HL-60 (cell line): ENCODE data around the gene TSPAN17.

Source experiments
- DNase-seq, 2 experiments: peaks; one replicate each; pipeline ENCODE4 v3.0.0-alpha.2; 2010 to 2020; ENCODE audit warnings: low read depth in 1 of 2, low spot score in 1 of 2
- H3K27ac ChIP-seq: fragments of 250-450 bp; sonication (Bioruptor Pico); replicated peaks from 2 replicates; pipeline ENCODE4 v1.5.1; 2020; ENCODE audit warnings: mild to moderate bottlenecking, moderate library complexity
- H3K27me3 ChIP-seq: fragments of 250-450 bp; sonication (Bioruptor Pico); 2 replicates; pipeline ENCODE4 v1.5.1; 2021; ENCODE audit warnings: mild to moderate bottlenecking, moderate library complexity; ENCODE audit not compliant: insufficient read depth, poor library complexity, severe bottlenecking
- H3K4me3 ChIP-seq: replicated peaks from 2 replicates; pipeline ENCODE4 v1.5.1; 2011; ENCODE audit warnings: mild to moderate bottlenecking, control low read depth, low read length; ENCODE audit not compliant: insufficient read depth
- GABPA ChIP-seq: IDR thresholded peaks from 2 replicates; pipeline ENCODE4 v1.6.1; 2012; ENCODE audit warnings: low read depth
- POLR2AphosphoS5 ChIP-seq: IDR thresholded peaks from 2 replicates; pipeline ENCODE4 v1.6.1; 2012; ENCODE audit warnings: low read depth
- SPI1 ChIP-seq: IDR thresholded peaks from 2 replicates; pipeline ENCODE4 v1.6.1; 2012; ENCODE audit warnings: low read depth, mild to moderate bottlenecking, borderline replicate concordance
- TF ChIP-seq, protein P1 (sequence below): IDR thresholded peaks from one replicate; pipeline ENCODE4 v1.5.1; 2011; ENCODE audit warnings: low read length, control low read depth, inconsistent platforms; ENCODE audit not compliant: insufficient read depth
- TF ChIP-seq, protein P2 (sequence below): IDR thresholded peaks from 2 replicates; pipeline ENCODE4 v1.6.1; 2012; ENCODE audit warnings: low read depth; ENCODE audit not compliant: insufficient replicate concordance

TSPAN17 gene

GRCh38 chr5:176690911-176691310 lies 43.6 kb downstream of the TSPAN17 start:
- Histone ChIP-seq H3K27ac (no peak overlapping the region), H3K4me3 (no peak overlapping the region), H3K27me3 (peaks cover 7% of the 10 kb centered on the region)
- no peak for DNase-seq
- TF ChIP-seq SPI1 = no peak
- no peak for TF ChIP-seq POLR2AphosphoS5
- TF ChIP-seq GABPA = no peak
- TF ChIP-seq, protein P1, sequence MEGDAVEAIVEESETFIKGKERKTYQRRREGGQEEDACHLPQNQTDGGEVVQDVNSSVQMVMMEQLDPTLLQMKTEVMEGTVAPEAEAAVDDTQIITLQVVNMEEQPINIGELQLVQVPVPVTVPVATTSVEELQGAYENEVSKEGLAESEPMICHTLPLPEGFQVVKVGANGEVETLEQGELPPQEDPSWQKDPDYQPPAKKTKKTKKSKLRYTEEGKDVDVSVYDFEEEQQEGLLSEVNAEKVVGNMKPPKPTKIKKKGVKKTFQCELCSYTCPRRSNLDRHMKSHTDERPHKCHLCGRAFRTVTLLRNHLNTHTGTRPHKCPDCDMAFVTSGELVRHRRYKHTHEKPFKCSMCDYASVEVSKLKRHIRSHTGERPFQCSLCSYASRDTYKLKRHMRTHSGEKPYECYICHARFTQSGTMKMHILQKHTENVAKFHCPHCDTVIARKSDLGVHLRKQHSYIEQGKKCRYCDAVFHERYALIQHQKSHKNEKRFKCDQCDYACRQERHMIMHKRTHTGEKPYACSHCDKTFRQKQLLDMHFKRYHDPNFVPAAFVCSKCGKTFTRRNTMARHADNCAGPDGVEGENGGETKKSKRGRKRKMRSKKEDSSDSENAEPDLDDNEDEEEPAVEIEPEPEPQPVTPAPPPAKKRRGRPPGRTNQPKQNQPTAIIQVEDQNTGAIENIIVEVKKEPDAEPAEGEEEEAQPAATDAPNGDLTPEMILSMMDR = no peak
- TF ChIP-seq, protein P2, sequence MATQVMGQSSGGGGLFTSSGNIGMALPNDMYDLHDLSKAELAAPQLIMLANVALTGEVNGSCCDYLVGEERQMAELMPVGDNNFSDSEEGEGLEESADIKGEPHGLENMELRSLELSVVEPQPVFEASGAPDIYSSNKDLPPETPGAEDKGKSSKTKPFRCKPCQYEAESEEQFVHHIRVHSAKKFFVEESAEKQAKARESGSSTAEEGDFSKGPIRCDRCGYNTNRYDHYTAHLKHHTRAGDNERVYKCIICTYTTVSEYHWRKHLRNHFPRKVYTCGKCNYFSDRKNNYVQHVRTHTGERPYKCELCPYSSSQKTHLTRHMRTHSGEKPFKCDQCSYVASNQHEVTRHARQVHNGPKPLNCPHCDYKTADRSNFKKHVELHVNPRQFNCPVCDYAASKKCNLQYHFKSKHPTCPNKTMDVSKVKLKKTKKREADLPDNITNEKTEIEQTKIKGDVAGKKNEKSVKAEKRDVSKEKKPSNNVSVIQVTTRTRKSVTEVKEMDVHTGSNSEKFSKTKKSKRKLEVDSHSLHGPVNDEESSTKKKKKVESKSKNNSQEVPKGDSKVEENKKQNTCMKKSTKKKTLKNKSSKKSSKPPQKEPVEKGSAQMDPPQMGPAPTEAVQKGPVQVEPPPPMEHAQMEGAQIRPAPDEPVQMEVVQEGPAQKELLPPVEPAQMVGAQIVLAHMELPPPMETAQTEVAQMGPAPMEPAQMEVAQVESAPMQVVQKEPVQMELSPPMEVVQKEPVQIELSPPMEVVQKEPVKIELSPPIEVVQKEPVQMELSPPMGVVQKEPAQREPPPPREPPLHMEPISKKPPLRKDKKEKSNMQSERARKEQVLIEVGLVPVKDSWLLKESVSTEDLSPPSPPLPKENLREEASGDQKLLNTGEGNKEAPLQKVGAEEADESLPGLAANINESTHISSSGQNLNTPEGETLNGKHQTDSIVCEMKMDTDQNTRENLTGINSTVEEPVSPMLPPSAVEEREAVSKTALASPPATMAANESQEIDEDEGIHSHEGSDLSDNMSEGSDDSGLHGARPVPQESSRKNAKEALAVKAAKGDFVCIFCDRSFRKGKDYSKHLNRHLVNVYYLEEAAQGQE = no peak

DNA sequence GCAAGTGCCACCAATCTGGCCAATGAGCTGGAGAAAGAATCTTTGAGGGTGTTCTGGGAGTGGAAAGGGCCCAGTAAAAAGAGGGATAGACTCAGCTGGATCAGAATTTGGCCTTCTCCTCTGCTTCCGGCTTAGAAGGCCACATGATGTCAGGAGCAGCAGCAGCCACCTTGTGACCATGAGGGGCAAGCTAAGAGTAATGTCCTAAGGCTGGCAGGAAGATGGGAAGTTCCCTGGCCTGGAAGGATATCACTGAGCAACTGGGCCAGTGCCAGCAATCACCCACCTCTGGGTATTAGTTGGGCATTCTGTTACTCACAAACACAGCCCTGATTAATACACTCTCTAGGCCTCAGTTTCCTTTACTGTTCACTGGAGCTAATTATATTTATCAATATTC lies 44.2 kb downstream of the TSPAN17 start:
- TF ChIP-seq, protein P1 = no peak
- TF ChIP-seq POLR2AphosphoS5 (no peak), GABPA (no peak)
- Histone ChIP-seq H3K4me3 (no peak overlapping the region), H3K27ac (no peak overlapping the region), H3K27me3 (peaks cover 12% of the 10 kb centered on the region)
- no peak for DNase-seq

GRCh38 chr5:176692326-176692725 lies 45.0 kb downstream of the TSPAN17 start:
- no peak for DNase-seq
- H3K4me3 ChIP-seq = no peak overlapping the region
- H3K27me3 ChIP-seq = peaks cover 15% of the 10 kb centered on the region

More at GRCh38 chr5:176692326-176692725, 45.0 kb downstream of the TSPAN17 start:
- no peak overlapping the region for H3K27ac ChIP-seq
- TF ChIP-seq SPI1 = no peak
- TF ChIP-seq, protein P1 = no peak
- no peak for TF ChIP-seq POLR2AphosphoS5
- TF ChIP-seq GABPA = no peak
- TF ChIP-seq, protein P2 = no peak
